Stimulated activated CD8-positive, alpha-beta memory T cell treated with anti-CD3 and anti-CD28 coated beads, Interleukin-4, amount 100 ng/mL, for 4 hours (primary cell): ENCODE data around the gene HMOX2.

Source experiments
- DNase-seq, 2 donors: peaks; one replicate each; pipeline ENCODE4 v3.0.0-alpha.2; 2020; ENCODE audit warnings: low read depth in 2 of 2, low spot score in 1 of 2

HMOX2 gene

GRCh38 chr16:4552541-4552940, 76.3 kb downstream of the HMOX2 start:
- no peak for DNase-seq

GRCh38 chr16:4556112-4556511, 79.9 kb downstream of the HMOX2 start, which contains the start of gene C16orf96:
Gene C16orf96 (plus strand): TSS chr16:4556340. CDS start chr16:4556490, 150 bp downstream.
- DNase-seq, result no peak

DNA sequence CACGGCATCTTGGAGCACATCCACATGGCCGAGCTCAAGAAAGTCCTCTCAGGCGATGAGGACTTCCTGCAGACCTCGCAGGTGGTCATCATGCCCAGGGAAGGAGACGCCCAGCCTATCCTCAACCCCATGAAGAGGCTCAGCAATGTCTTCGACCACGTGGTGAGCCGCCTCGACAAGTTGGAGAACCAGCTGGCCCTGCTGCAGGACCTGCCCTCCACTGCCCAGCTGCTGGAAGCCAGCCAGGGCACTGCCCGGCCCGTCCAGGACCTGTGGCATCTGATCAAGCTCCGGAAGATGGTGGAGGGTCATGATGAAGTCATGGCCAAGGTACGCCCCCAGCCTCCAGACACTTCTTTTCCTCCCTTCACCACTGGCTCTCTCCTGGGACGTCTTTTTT, 80.4 kb downstream of the HMOX2 start:
- DNase-seq, result no peak

GRCh38 chr16:4557973-4558372, 81.8 kb downstream of the HMOX2 start:
- no peak for DNase-seq
